ENCODE measurements around the gene DNLZ. TPM values are rescaled to one million over a fixed set of nuclear protein-coding genes. Genes with fewer than 3 reads are reported as not detected.
"Not testable (repeated sequence)": the region's sequence is repeated elsewhere in the genome, so short reads cannot be mapped to it uniquely, and the experiment has no call there.

The DNLZ gene
- total RNA-seq, 1 donor from 2014 or later = 9.0 TPM

DNA sequence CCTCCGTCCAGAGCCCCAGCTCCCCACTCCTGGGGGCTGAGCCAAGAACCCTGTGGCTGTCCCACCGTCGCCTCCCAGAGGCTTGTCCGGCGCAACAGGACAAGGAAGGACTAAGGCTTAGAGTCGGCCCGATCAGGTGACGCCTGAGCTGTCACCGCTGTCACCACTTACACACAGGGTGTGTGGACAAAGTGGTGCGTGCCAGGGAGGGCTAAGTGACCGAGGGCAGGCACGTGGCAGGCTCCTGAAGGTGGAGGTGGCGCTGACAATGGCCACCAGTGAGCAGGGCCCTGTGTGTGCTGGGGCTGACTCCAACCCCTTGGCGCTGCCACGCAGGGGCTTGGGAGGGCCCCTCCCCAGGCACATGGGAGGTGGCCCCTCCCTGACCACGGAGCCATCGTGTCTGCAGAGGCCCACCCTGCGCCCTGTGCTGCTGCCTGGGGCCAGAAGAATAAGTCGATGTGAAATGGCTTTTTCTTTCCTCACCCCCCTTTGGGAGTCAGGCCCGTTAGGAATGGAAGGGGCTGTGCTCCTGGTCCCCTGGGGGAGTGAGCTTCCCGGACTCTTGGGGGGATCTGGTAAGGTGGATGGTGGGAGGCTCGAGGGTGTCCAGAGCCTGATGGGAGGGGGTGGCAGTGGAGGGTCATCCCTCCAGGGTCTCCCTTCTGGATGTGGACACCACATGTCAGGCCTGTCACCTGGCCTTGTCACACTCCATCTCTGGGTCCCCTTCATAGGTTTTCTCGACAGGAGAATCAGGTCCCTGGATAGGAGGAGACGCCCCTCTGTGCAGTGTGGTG is 38.8 kb downstream of the DNLZ start:
- no peak for DNase-seq (ENCODE audit: low spot score in 2 of 2)
- no peak for FAIRE-seq

DNA sequence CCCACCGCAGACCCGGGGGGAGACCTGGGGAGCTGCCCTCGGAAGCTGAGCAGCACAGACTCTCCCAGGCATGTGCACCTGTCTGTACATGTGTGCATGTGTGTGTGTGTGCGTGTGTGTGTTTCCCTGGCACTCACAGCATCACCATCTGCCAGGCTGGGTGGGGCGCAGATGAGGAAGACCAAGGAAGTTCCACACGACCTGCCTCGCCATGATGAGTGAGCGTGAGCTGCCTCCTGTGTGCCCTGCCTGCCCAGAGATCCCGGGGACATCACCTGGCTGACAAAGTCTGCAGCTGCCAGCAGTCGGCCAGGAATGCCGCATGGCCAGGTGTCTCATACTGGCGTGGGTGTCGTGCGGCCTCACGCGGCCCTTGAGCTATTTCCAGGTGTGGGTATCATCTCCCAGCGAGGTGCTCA is 40.2 kb downstream of the DNLZ start:
- DNase-seq (ENCODE audit: low spot score in 2 of 2) (no peak), FAIRE-seq (no peak)

GRCh38 chr9:136322756-136323330 is 40.7 kb downstream of the DNLZ start:
- no peak for DNase-seq (ENCODE audit: low spot score in 2 of 2)
- FAIRE-seq = no peak

DNA sequence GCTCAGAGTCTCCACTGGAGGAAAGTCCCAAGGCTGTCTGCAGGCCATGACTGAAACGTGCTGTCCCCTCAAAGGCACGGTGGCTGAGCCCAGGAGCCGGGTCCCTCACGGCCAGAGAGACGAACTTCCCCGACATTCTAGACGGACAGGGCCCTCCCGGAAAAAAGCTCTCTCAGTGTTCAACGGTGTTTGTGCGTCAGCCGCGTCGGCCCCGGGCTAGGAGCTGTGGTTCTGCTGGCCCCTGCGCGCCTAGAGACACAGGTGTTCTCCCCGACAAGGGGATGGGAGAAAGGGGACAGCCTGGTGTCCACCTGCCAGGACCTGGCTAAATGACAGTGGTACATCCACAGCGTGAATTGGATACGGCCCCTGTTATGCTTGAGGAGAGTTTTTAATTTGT is 42.0 kb downstream of the DNLZ start:
- no peak for FAIRE-seq

GRCh38 chr9:136320972-136321371 is 42.6 kb downstream of the DNLZ start:
- FAIRE-seq; DNase-seq (ENCODE audit: low spot score in 2 of 2): not testable (repeated sequence)

More for the DNA sequence above, 42.0 kb downstream of the DNLZ start:
- DNase-seq (ENCODE audit: low spot score in 2 of 2) = no peak

GRCh38 chr9:136319955-136320354 is 43.6 kb downstream of the DNLZ start:
- DNase-seq (ENCODE audit: low spot score in 2 of 2); FAIRE-seq: not testable (repeated sequence)

GRCh38 chr9:136319244-136319643 is 44.3 kb downstream of the DNLZ start:
- DNase-seq (ENCODE audit: low spot score in 2 of 2); FAIRE-seq: not testable (repeated sequence)

DNA sequence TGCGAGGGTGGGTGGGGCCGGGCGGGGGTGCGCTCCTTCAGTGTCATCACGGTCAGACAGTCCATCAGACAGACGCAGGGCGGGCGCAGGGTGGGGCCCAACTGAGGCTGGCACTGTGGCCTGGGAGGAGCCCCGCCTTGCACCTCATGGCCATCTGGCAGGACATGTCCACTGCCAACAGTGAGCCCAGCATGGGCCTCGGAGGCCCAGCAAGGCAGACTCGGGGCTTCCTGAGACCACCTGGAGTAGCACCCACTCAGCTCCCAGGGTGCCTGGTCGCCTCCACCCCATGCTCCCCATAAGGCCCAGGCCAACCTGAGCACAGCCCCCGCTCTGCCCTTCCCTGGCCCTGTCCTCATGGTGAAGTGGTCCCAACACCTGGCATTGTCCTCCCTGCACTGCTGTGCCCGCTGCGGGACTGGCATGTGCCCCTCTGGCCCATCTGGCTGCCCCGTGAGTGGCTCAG is 44.7 kb downstream of the DNLZ start:
- FAIRE-seq (no peak), DNase-seq (ENCODE audit: low spot score in 2 of 2) (no peak)

GRCh38 chr9:136318111-136318775 is 45.3 kb downstream of the DNLZ start:
- no peak for DNase-seq (ENCODE audit: low spot score in 2 of 2)

GRCh38 chr9:136317695-136318094 is 45.8 kb downstream of the DNLZ start:
- DNase-seq (ENCODE audit: low spot score in 2 of 2) (no peak), FAIRE-seq (no peak)

More at GRCh38 chr9:136318111-136318775, 45.3 kb downstream of the DNLZ start:
- FAIRE-seq = no peak

DNA sequence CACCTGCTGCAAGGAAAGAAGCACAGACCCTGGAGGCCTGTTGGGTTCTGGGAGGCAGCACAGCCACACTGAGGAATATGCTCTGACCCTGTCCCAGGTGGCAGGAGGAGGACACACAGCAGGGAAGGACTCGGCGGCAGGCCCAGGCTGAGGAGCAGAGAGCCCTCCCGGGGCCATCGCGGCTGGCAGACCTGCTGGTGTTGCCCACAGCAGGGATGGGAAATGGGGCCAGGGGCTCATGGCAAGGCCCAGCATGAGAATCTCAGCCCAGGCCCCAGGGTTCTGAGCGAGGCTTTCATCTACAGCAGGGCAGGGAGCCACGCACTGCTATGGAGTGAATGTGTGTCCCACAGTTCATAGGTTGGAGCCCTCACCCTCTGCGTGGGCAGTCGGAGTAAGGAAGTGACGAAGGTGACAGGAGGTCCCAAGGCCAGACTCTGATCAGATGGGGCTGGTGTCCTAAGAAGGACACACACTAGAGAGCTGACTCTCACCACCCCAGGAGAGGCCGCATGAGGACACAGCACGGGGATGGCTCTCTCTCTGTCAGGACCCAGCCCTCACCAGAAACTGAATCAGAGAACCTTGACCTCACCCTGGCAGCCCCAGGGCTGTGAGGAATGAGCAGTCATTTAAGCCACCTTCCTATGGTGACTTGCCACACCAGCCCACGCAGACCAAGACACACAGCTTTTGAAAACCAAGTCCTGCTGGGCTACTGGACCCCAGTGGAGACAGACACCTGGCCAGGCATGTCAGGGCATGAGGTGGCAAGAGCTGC is 46.5 kb downstream of the DNLZ start:
- DNase-seq (ENCODE audit: low spot score in 2 of 2) (no peak), FAIRE-seq (no peak)

- DNase-seq (ENCODE audit: low spot score in 2 of 2) = no peak
- no peak for FAIRE-seq
Observed at GRCh38 chr9:136316271-136316751, 47.2 kb downstream of the DNLZ start.

GRCh38 chr9:136314944-136315343 is 48.6 kb downstream of the DNLZ start:
- FAIRE-seq (no peak), DNase-seq (ENCODE audit: low spot score in 2 of 2) (no peak)

DNA sequence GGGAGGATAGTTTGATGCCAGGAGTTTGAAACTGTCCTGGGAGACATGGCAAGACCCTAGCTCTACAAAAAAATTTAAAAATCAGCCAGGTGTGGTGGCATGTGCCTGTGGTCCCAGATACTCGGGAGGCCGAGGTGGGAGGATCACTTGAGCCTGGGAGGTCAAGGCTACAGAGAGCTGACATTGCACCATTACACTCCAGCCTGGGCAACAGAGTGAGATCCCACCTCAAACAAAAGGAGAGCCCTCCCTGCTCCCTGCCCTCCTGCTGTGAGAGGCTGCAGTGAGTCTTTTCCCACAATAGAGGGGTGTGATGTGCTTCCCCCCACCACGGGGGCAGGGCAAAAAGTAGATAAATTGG is 49.5 kb downstream of the DNLZ start:
- DNase-seq (ENCODE audit: low spot score in 2 of 2) (no peak), FAIRE-seq (no peak)

DNA sequence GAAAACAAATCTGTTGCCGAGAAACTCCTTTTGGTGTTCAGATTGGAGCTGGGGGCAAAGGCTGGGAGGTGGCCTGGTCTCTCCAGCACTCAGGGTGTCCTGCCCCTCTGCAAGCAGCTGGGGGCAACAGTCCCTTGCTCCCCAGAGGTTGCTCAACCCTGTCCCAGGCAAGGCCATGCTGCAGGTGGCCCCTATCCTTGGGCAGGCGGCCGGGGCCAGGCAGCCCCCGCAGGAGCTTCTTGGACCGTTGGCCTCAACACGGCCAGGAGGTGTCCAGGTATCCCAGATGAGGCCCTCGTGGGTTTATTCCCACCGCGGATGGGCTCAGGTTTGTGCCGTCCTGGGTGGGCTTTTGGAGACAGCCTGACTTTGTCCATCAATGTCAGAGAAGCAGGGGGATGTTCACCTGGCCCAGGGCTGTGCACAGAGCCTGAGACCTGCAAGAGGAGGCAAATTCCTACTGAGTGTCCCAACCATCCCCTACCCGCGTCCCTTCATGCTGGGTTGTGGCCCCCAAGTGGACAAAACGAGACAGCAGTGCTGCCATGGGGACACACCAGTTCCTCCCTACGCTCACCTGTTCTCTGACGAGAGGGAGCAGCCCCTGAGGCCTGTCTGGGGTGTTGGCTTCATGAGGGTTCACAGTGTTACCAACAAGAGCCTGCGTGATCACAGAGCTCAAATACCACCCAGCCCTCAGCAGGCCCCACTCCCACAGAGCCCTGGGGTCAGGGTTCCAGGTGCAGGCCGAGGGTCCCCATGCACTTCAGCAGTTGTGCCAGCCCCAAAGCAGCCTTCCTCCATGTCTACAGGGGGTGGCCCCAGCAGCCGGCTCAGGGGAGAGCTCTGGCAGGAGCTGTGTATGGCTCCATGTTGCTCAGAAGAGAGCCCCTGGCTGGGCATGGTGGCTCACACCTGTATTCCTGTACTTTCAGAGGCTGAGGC is 50.2 kb downstream of the DNLZ start:
- no peak for DNase-seq (ENCODE audit: low spot score in 2 of 2)
- no peak for FAIRE-seq

DNA sequence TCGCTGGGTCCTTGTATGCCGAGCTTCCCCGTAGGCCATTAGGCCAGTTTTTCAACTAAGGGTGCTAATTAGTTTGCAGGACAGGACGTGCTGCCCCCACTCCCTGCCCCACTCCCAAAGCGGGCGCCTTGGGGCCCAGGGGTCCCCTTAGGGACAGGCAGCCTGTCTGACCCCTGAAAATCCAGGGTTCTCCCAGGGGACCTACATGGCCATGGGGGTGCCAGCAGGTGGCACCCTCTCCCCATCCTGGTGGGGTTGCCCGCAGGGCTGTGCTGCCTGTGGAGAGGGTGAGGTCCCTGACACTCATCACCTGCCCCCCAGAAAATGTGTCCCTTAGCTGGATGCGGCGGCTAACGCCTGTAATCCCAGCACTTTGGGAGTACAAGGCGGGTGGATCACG is 51.1 kb downstream of the DNLZ start:
- FAIRE-seq = no peak

DNA sequence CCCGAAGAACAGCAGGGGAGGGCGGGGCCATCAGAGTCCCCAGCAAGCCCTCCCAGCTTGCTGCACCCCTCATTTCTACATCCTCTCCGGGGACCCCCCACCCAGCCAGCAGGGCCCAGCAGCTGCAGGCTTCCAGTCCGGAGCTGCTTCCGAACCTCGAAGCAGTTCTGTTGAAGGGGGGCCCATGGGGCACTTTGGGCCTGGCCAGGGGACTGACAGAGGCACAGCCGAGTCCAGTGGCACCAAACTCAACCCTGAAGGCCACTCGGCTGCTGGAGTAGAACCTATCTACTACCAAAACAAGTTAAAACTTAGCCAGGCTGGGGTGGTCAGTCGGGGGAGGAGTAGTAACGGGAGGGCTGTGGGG is 51.6 kb downstream of the DNLZ start:
- no peak for DNase-seq (ENCODE audit: low spot score in 2 of 2)
- no peak for FAIRE-seq

More for the DNA sequence above, 51.1 kb downstream of the DNLZ start:
- DNase-seq (ENCODE audit: low spot score in 2 of 2) = peak; percentile 79 to 83

GRCh38 chr9:136311051-136312008 is 52.2 kb downstream of the DNLZ start:
- no peak for FAIRE-seq

More at GRCh38 chr9:136311051-136312008, 52.2 kb downstream of the DNLZ start:
- no peak for DNase-seq (ENCODE audit: low spot score in 2 of 2)

Data from frontal cortex (tissue), 4 donors.